ENCODE results near the gene PRR23E. TPM values are rescaled to one million over a fixed set of nuclear protein-coding genes. Genes with fewer than 3 reads are reported as not detected.

Gene PRR23E
- total RNA-seq, 1 donor from 2014 or later: not detected

GRCh38 chr3:127161236-127161635, 31.7 kb upstream of the PRR23E start:
- ChIA-PET POLR2A (no interaction called here), CTCF (no interaction called here)
- H3K27ac Mint-ChIP-seq: no peak overlapping the region
- ATAC-seq (ENCODE audit: low read depth) (no peak), DNase-seq (no peak)
- no peaks in the 10 kb centered on the region for H3K36me3 Mint-ChIP-seq (ENCODE audit: low read depth)
- no peaks in the 10 kb centered on the region for H3K4me1 Mint-ChIP-seq
- no peaks in the 10 kb centered on the region for H3K9me3 Mint-ChIP-seq
- H3K4me3 Mint-ChIP-seq: no peak overlapping the region
- TF ChIP-seq, protein P1, sequence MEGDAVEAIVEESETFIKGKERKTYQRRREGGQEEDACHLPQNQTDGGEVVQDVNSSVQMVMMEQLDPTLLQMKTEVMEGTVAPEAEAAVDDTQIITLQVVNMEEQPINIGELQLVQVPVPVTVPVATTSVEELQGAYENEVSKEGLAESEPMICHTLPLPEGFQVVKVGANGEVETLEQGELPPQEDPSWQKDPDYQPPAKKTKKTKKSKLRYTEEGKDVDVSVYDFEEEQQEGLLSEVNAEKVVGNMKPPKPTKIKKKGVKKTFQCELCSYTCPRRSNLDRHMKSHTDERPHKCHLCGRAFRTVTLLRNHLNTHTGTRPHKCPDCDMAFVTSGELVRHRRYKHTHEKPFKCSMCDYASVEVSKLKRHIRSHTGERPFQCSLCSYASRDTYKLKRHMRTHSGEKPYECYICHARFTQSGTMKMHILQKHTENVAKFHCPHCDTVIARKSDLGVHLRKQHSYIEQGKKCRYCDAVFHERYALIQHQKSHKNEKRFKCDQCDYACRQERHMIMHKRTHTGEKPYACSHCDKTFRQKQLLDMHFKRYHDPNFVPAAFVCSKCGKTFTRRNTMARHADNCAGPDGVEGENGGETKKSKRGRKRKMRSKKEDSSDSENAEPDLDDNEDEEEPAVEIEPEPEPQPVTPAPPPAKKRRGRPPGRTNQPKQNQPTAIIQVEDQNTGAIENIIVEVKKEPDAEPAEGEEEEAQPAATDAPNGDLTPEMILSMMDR (IDR thresholded peaks at IDR 0.05): no peak
- intact Hi-C loops (cut with micrococcal nuclease): no loop called here
- H3K27me3 Mint-ChIP-seq: peaks cover 4% of the 10 kb centered on the region

DNA sequence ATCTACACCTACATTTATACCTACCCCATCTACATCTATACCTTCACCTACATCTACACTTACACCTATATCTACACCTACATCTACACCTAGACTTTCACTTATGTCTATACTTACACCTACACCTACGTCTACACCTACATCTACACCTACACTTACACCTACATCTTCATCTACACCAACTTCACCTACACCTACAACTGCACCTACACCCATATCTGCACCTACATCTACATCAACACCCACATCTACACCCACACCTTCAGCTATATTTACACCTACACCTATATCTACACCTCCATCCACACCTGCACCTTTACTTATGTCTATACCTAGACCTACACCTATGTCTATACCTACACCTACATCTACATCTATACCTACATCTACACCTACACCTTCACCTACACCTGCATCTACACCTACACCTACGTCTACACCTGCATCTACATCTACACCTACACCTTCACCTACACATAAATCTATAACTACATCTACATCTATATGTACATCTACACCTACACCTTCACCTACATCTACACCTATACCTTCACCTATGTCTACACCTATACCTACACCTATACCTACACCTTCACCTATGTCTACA, 30.9 kb upstream of the PRR23E start:
- DNase-seq (no peak), ATAC-seq (ENCODE audit: low read depth) (no peak)
- Mint-ChIP-seq H3K27me3 (peaks cover 4% of the 10 kb centered on the region), H3K27ac (no peak overlapping the region), H3K4me3 (no peak overlapping the region), H3K9me3 (no peaks in the 10 kb centered on the region), H3K36me3 (ENCODE audit: low read depth) (no peaks in the 10 kb centered on the region), H3K4me1 (no peaks in the 10 kb centered on the region)
- TF ChIP-seq, protein P1 (IDR thresholded peaks at IDR 0.05): no peak
- POLR2A ChIA-PET: no interaction called here
- intact Hi-C loops (cut with micrococcal nuclease): no loop called here
- CTCF ChIA-PET: no interaction called here

DNA sequence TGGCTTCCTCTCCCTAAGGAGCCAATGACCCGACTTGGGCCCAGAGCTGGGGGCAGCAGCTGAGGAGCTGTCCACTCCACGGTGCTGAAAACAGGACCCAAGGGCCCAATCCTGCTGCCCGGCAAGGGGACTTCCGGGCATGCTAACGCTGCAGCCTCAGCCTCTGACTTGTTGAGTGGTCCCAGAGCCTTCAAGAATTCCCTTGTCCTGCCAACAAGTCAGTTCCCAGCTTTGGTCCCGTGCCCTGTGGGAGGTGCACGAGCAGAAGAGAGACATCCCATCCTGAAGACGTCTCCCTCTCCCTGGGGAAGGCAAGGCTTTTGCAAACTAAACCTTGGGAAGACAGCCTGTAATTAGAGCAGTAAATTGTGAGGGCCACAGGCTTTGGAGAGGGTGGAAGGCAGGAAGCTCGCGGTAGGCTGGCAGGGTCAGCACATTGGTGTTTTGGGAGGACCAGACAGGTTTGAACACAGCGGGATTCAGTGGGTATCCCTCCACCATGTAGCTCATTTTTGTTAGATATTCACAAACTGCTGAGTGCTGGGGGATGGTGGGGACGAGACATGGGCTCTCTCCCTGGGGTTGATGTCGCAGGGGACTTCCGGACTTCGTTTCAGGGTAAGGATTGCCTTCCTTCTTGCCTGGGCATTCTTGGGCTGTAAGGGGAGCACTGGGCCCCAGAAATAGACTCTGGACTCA, 29.8 kb upstream of the PRR23E start:
- ChIA-PET CTCF (no interaction called here), POLR2A (no interaction called here)
- no peaks in the 10 kb centered on the region for H3K4me1 Mint-ChIP-seq
- H3K9me3 Mint-ChIP-seq: no peaks in the 10 kb centered on the region
- ATAC-seq (ENCODE audit: low read depth) (no peak), DNase-seq (no peak)
- no peak overlapping the region for H3K27ac Mint-ChIP-seq
- no peak overlapping the region for H3K4me3 Mint-ChIP-seq
- peaks cover 4% of the 10 kb centered on the region for H3K27me3 Mint-ChIP-seq
- TF ChIP-seq, protein P1 (IDR thresholded peaks at IDR 0.05): no peak
- no peaks in the 10 kb centered on the region for H3K36me3 Mint-ChIP-seq (ENCODE audit: low read depth)
- intact Hi-C loops (cut with micrococcal nuclease): no loop called here

DNA sequence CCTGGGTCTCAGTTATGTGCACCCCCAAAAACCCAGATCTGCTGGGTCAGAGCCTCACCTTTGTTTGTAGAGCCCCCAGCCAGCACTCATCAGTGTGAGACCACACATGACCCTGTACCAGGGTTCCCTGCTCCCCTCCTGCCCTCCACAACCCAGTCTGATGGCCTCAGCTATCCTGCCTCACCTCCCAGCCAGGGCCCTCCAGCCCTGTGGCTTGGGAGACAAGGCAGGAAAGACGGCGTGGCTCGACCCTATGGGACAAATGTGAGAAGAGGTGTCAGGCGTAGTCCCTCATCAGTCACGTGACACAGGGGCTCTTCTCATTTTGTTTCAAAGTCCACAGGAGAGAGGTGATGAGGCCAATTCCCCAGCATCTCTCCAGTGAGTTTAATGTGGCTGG, 28.3 kb upstream of the PRR23E start:
- Mint-ChIP-seq H3K4me3 (no peak overlapping the region), H3K9me3 (no peaks in the 10 kb centered on the region), H3K27ac (no peak overlapping the region), H3K27me3 (peaks cover 2% of the 10 kb centered on the region), H3K36me3 (ENCODE audit: low read depth) (no peaks in the 10 kb centered on the region), H3K4me1 (no peaks in the 10 kb centered on the region)
- ChIA-PET CTCF (no interaction called here), POLR2A (no interaction called here)
- intact Hi-C loops (cut with micrococcal nuclease): no loop called here
- TF ChIP-seq, protein P1 (IDR thresholded peaks at IDR 0.05): no peak
- no peak for DNase-seq
- no peak for ATAC-seq (ENCODE audit: low read depth)

DNA sequence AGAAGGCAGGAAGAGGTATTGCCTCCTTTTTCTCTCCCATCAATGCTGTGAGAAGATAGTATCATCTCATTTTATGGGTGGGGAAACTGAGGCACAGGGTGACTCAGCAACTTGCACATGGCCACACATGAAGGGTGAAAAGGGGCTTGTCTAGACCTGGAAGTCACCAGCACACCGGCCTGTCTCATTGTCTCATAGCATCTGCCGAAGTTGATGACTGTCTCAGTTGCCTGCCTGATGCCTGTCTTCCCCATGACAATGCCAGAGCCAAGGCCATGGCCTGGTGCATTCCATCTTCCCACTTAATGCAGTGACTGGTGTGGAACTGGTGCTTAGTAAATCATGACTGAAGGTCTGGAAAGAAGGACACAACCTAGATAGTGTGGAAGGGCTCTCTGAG, 27.9 kb upstream of the PRR23E start:
- no peaks in the 10 kb centered on the region for H3K9me3 Mint-ChIP-seq
- DNase-seq: no peak
- peaks cover 2% of the 10 kb centered on the region for H3K27me3 Mint-ChIP-seq
- no peak for ATAC-seq (ENCODE audit: low read depth)
- no peaks in the 10 kb centered on the region for H3K4me1 Mint-ChIP-seq
- TF ChIP-seq, protein P1 (IDR thresholded peaks at IDR 0.05): no peak
- no peak overlapping the region for H3K27ac Mint-ChIP-seq
- CTCF ChIA-PET: no interaction called here
- intact Hi-C loops (cut with micrococcal nuclease): no loop called here
- POLR2A ChIA-PET: no interaction called here
- H3K4me3 Mint-ChIP-seq: no peak overlapping the region
- H3K36me3 Mint-ChIP-seq (ENCODE audit: low read depth): no peaks in the 10 kb centered on the region
